Measurements from ENCODE around the gene ATAD2B.

GRCh38 chr2:23698721-23699579, 228.0 kb downstream of the ATAD2B start:
- no peak for TF ChIP-seq POLR2A (IDR thresholded peaks at IDR 0.05)
- TF ChIP-seq CTCF (IDR thresholded peaks at IDR 0.05 in 4 of 5, conservative IDR thresholded peaks at IDR 0.05 in 1 of 5) = no peak

All from gastrocnemius medialis (tissue), 4 donors.